CD4-positive, alpha-beta T cell treated with Interleukin-6 for 4 hours (primary cell): ENCODE measurements around the gene RALGAPA2.

Experiments used
- DNase-seq: peaks from one replicate; pipeline ENCODE4 v3.0.0-alpha.2; 2020; ENCODE audit warnings: mixed read lengths

The RALGAPA2 gene

GRCh38 chr20:20530428-20531151 is 181.9 kb downstream of the RALGAPA2 start:
- DNase-seq: no peak

DNA sequence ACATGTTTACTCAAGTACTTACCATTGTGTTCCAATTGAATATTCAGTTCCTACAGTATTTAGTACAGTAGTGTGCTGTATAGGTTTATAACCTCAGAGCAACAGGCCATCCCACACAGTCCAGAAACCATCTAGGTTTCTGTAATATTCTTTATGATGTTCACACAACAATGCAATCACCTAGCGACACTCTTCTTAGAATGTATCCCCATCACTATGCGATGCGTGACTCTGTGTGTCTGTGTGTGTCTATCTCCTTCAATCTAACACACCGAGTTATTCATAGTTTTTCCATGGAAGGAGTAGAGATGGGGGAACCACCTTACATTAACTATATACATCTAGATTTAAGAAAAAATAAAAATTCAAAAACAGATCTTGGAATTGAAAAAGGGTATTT is 182.8 kb downstream of the RALGAPA2 start:
- DNase-seq: no peak

- no peak for DNase-seq
These were observed 183.6 kb downstream of the RALGAPA2 start for GRCh38 chr20:20528861-20529260.

GRCh38 chr20:20527661-20528060 is 184.8 kb downstream of the RALGAPA2 start:
- DNase-seq: no peak

DNA sequence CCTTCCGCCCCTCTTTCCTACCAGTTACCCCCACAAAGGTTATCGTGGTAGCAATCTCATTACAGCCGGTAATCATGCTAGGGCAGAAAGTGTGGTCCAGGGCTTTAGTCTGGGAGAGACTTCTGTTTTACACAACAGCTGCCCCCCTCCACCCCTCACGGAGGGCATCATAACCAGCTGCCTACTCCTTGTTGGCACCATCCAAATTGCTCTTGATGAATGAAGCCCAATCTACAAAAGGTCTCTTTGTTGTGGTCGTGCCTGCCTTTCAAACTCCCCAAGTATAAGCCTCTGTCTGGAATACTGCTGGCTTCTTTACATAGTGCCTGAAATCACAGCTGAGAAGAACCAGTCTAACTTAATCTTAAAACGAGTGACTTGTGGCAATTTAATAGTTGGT is 186.7 kb downstream of the RALGAPA2 start:
- no peak for DNase-seq

DNA sequence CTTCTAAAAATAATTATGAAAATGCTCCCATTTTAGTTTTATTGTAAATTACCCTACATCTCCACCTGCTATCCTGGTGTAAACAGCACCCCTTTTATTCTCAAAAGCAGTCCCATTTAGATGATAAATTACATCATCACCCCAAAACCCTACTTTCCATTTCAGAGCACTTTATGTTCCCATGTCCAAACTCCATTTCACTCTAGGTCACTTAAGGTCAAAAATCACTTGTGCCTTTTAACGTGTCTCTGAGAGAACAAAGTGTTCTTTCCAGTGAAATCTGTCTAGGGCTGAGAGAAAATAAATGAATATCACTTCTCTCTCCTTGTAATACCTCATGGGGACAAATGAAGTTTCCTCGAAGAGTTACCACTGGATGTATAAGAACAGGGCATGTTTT is 187.2 kb downstream of the RALGAPA2 start:
- DNase-seq: no peak

DNA sequence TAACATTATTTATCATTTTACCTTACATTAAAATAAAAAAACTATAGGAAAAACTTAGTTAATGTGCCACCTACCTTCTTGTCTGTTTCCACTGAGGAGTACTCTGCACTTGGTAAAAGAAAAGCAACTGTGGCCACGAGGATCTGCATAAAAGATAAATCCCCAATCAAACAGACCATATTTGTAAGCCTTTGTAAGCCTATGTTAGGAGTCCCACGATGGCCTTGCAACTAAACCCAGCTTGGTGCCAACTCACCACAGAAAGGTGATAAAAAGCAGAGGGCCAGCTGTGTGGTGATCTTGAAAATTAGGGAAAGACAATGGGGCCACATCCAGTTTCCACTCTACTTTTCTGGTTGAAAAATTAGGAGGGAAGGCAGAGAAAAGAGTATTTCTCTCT is 187.7 kb downstream of the RALGAPA2 start:
- DNase-seq: no peak

DNA sequence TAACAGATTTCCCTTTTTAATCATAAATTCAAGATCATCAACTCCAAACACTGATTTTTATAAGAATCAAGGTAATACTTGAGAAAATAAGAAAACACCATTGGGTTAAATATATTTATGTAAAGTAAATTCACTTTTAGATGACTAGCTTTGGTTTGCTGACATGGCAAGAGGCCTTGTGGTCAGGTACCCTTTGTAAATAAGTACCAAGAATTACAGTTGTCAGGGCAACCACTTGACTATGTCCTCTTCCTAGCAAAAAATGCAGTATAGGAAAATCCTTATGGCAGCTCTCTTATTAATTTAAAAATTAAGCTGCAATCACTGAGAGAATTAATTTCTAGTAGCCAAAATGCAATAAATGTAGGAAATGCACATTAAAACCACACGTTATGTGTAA is 190.7 kb downstream of the RALGAPA2 start:
- DNase-seq: no peak

DNA sequence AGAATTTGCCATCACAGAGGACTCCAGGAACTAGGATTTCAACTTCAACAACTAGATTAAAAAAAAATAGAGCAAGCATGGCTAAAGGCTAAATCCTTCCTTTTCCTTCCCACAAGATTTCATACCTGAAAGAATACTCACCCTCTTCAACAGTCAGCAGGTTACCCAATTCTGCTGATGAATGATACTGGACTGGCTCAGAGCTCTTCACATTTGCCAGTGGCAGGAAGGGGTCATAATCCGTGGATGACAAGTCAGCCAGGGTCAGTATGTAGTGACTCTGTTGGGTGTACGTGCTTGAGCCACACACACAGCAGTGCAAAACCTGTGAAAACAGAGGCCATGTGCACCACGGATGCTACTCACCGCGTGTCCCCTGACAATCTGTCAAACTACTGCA is 191.7 kb downstream of the RALGAPA2 start:
- DNase-seq: no peak

DNA sequence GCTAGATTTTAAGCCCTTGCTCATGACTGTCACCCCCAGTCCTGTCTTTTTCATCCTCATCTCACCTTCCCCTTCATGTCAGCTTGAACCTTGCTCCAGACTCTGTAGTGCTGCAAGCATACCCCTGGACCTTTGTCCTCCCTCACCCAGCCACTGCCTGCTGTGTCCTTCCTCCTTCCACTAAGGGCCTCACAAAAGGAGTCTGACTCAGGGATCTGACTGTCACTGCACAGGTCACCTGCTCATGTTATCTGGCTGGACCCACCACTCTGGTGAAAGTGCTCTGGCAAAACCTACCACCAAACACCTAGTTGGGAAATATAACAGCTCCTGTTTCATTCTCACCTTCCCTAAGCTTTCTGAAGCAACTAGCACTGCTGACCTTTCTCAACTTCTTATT is 193.2 kb downstream of the RALGAPA2 start:
- DNase-seq: no peak

GRCh38 chr20:20518263-20518662 is 194.2 kb downstream of the RALGAPA2 start:
- DNase-seq: no peak

DNA sequence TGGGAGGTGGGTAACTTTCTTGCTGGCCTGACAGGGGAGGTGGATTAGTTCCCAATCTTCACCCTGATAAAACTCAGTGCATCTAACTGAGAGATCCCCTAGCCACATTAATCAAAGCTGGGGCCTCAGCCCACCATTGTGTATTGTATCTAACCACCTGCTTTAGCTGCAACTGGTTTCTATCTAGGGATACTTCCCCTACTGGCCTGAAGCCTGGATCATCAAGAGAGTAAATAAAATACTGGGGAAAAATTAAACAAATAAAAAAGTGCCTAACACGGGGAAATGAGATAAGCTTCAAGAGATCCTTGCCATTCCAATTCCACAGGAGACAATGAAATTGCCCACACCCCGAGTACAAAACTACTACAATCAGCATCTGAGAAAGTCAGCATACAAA is 195.1 kb downstream of the RALGAPA2 start:
- no peak for DNase-seq

DNA sequence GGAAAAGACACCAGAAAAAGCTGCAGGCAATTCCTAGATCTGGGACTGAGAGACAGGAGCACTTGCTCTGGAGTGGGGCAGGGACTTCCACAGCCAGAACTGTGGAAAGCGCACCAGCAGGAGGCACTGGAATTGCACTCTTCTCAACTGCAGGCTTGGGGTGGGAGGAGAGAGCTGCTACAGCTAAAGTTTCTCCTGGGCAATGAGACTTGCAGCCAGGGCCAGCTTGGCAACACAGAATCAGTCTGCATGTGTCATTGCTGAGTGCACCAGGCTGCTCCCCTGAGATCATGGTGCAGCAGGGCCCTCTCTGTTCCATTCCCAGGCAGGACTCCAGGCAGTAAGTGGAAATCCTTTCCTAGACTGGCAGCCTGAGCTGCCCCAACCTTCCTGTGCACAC is 198.7 kb downstream of the RALGAPA2 start:
- no peak for DNase-seq

GRCh38 chr20:20505554-20505953 is 206.9 kb downstream of the RALGAPA2 start:
- no peak for DNase-seq

DNA sequence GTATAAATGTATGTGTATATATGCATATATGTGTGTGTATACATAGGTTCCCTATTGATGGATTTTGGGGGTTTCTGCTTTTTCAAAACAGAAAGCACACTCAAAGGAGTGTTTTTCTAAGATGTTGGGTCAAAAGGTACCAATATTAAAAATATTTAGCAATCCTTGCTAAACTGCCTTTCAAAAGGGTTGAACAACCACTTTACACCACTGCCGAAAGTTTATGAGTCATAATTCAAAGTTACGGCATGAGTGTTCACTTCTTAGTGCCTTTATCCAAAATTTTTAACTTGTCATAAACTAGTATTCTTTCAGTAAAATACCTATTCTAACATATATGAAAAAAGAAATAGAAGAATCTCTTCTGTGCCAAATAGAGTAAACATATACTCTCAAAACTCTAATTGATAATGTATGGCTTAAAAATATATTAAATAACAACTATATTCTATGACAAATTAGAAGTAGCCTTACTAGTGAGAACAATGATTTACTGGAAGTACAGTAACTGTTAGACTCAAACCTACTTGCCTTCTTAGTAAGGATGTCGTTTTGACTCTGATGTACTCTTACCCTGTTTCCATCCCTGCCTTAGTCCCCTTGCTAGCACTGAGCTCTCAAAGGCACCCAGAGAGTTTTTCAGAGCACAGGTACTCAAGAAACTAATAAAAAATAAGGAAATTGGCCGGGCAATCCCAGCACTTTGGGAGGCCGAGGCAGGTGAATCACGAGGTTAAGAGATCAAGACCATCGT is 208.5 kb downstream of the RALGAPA2 start:
- DNase-seq: no peak

DNA sequence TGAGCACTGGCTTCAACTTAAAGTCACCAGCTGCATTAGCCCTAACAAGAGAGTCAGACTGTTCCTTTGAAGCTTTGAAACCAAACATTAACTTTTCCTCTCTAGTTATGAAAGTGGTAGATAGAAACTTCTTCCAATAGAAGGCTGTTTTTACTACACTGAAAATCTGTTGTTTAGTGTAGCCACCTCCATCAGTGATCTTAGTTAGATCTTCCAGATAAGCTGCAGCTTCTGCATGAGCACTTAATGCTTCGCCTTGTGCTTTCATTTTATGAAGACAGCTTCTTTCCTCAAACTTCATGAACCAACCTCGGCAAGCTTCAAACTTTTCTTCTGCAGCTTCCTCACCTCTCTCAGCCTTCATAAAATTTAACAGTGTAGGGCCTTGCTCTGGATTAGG is 211.3 kb downstream of the RALGAPA2 start:
- DNase-seq: no peak

GRCh38 chr20:20500312-20500711 is 212.1 kb downstream of the RALGAPA2 start:
- no peak for DNase-seq

GRCh38 chr20:20499439-20499838 is 213.0 kb downstream of the RALGAPA2 start:
- no peak for DNase-seq

DNA sequence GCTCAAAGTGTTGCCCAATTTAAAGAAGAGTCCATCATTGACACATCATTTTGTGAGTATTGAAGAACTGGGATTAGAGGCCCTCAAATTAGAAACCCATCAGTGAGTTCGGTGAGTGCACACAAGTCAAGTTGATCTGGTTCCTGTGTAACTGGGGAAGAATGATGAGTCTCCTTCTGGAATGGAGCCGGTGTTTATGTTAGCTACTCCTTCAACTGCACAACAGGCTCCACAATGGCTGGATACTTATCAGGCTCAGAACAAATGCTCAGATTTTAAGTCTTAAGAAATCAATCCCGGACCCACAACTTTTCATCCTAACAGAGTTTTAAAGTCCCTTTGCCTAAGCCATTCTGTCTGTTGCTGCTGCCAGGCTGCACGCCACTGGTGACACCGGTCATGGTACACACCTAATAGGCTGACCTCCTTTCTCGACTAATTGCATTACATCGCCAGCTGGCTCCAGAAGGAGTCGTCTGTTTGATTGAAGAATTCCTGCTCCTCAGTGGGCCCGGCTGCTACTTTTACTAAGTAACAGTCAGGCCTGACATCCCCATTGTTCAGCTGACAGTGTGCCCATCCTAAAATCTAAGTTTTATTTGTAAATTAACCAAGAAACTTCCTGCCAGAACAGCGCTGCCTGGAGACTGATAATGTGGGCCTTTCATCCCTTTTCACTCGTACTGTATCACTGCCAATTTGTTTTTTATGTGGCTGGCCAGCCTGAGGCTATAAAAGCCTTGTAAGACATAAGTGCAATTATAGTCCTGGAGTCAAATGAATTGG is 214.2 kb downstream of the RALGAPA2 start:
- DNase-seq: no peak

DNA sequence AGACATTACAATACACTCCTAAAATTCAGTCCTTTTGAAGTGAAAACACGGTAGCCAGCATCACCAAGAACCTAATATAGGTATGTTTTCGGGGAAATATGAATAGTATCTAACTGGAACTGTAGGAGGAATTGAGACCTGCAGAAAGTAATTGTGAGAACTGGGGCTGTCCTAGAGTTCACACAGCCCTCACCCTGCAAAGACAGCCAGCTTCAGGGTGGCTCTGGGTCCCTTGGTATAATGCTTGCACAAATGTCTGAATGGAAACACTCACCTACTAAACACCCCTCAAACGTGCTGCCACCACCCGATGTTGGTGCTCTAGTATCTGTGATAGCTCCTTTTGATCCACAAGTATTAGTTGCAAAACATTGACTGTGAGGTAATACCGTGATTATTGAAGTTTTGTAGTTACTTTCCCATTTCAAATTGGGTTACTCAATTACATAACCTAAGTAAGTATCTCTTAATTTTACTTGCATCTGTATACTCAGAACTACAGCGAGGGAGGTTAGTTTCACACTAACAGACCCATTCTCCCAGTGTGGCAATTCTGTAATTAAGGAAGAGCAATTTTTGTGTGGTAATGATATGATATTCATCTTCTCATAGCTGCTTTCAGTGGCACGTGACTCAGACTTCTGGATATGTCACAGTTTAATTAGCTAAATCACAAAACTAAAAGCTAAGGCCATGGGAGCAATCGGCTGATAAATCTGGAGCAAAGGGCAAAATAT is 215.0 kb downstream of the RALGAPA2 start:
- DNase-seq: no peak

DNA sequence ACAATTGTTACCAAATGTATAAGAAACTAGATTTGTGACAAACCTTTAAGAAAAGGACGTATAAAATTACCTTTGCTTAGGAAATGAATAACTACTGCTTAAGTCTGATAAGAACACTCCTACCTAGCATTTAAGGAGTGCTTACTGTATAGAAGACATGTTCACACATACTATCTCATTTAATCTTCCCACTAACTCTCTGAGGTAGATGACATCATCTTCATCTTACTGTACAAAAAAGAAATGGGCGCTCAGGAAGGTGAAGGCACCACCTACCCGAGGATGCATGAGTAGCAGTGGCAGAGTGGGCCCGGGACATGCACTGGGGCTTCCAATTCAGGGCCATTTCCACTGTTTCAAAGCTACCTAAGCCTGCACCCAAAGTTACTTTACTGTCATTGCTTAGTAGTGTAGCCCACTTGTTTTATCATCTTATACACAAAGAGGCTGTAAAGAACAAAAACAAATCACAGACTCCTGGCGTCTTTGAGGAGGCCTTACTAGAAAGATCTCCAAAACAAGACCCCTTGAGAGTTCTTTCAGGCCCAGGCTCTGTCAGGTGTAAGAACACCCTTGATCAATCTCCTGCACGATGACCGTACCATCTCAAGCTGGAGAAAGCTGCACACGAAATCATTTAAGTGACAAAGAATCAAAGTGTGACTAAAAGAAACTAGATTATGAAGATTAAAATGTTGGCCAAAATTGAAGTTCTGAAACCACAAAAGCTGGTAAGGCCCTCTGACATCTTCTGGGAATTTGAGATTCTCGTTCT is 216.5 kb downstream of the RALGAPA2 start:
- no peak for DNase-seq

GRCh38 chr20:20493701-20494100 is 218.7 kb downstream of the RALGAPA2 start:
- DNase-seq: no peak
